Spleen (tissue), 7 donors: Measurements from ENCODE around the gene EPHB1.

Experiments
- POLR2A ChIP-seq, 3 donors: fragments of 450-650 bp; IDR thresholded peaks; one replicate each; pipeline ENCODE4 v1.5.1; 2017; ENCODE audit warnings: antibody characterized with exemption in 3 of 3, mild to moderate bottlenecking in 1 of 3
- TF ChIP-seq, protein P1 (sequence below), 11 experiments: fragments of 200-600 bp in 7 of 11; fragments of 450-650 bp in 4 of 11; sonication (generic) in 4 of 11; IDR thresholded peaks in 8 of 11; conservative IDR thresholded peaks in 3 of 11; 1 replicate in 7 of 11; 2 replicates in 4 of 11; pipeline versions ENCODE4 v1.4.0 to v1.8.0; 2016 to 2021; ENCODE audit warnings: antibody characterized with exemption in 11 of 11, inconsistent platforms in 4 of 11, mild to moderate bottlenecking in 1 of 11
- donor health status: DM: no; HTN: no; CAD: no; lungs with moderate emphysema.
- donor health status: DM: no; HTN: no; CAD: no.
- donor health status: DM: no; HTN: no; CAD: no.

DNA sequence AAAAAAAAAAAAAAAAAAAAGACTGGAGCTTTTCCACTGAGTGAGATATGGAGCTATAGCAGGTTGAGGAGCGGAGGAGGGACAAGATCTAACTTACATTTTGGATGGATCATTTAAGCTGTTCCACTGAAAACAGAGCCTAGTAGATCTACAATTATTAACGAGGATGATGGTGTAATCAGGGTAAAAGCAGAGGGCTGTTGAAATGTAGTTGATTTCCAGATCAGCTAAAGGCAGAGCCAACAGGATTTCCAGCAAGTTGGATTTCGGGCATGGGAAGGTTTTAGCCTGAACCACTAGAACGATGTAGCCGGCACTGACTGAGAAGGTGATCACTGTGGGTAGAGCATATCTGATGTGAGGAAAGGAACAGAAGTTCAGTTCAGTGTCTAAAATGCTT lies 360.7 kb downstream of the EPHB1 start:
- TF ChIP-seq, protein P1, sequence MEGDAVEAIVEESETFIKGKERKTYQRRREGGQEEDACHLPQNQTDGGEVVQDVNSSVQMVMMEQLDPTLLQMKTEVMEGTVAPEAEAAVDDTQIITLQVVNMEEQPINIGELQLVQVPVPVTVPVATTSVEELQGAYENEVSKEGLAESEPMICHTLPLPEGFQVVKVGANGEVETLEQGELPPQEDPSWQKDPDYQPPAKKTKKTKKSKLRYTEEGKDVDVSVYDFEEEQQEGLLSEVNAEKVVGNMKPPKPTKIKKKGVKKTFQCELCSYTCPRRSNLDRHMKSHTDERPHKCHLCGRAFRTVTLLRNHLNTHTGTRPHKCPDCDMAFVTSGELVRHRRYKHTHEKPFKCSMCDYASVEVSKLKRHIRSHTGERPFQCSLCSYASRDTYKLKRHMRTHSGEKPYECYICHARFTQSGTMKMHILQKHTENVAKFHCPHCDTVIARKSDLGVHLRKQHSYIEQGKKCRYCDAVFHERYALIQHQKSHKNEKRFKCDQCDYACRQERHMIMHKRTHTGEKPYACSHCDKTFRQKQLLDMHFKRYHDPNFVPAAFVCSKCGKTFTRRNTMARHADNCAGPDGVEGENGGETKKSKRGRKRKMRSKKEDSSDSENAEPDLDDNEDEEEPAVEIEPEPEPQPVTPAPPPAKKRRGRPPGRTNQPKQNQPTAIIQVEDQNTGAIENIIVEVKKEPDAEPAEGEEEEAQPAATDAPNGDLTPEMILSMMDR (IDR thresholded peaks at IDR 0.05 in 8 of 11, conservative IDR thresholded peaks at IDR 0.05 in 3 of 11) = no peak
- no peak for TF ChIP-seq POLR2A (IDR thresholded peaks at IDR 0.05)
